GM12874 (cell line): ENCODE data around the gene SLFNL1.

ENCODE experiments used
- TF ChIP-seq, protein P1 (sequence below): IDR thresholded peaks from 2 replicates; pipeline ENCODE4 v1.5.1; 2011; ENCODE audit warnings: low read depth, mild to moderate bottlenecking, control low read depth, low read length, moderate library complexity; ENCODE audit not compliant: insufficient read depth

Gene SLFNL1

DNA sequence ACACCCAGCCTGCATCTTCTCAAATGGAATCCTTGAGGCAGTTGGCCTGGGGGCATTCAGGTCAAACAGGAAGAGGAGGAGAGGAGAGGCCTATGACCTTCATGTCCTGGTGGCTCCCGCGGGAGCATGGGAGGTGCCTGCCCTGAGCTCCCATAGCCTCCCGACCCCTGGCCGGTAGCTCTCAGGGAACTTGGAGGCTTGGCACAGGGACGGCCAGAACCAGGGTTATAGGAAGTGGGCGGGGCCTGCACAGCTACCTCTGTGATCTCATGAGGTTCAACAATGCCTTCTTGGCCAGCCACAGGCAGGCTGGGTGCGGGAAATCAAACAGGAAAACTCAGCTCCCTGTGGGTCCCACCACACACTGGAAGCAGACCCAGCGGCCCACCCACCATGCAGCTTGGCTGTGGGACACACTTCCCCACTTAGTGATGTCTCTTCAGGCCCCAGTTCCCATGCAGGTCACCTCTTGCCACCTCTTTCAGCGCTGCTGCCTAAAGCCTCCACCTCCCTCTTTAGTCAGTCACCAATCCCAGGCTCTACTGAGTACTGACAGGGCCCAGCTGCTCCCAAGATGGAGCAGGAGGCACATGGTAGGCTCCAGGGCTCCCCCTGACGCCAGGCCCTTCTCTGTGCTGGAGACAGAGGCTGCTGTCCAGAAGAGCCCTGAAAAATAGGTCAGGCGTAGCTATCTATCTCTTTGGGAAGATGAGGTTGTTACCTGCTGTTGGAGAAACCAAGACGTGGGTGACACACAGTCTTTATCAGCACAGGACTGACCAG lies at the start of gene SLFNL1:
Gene SLFNL1 (minus strand): TSS at position 200 of the 783 bp plus-strand sequence. CDS start 1,065 bp downstream, outside the sequence.
- TF ChIP-seq, protein P1, sequence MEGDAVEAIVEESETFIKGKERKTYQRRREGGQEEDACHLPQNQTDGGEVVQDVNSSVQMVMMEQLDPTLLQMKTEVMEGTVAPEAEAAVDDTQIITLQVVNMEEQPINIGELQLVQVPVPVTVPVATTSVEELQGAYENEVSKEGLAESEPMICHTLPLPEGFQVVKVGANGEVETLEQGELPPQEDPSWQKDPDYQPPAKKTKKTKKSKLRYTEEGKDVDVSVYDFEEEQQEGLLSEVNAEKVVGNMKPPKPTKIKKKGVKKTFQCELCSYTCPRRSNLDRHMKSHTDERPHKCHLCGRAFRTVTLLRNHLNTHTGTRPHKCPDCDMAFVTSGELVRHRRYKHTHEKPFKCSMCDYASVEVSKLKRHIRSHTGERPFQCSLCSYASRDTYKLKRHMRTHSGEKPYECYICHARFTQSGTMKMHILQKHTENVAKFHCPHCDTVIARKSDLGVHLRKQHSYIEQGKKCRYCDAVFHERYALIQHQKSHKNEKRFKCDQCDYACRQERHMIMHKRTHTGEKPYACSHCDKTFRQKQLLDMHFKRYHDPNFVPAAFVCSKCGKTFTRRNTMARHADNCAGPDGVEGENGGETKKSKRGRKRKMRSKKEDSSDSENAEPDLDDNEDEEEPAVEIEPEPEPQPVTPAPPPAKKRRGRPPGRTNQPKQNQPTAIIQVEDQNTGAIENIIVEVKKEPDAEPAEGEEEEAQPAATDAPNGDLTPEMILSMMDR = no peak

GRCh38 chr1:41056907-41057306 lies 35.4 kb upstream of the SLFNL1 start:
- TF ChIP-seq, protein P1 = no peak

GRCh38 chr1:41053316-41053715 lies 31.8 kb upstream of the SLFNL1 start:
- TF ChIP-seq, protein P1 = no peak

GRCh38 chr1:41051022-41051421 lies 29.5 kb upstream of the SLFNL1 start:
- TF ChIP-seq, protein P1 = no peak

- TF ChIP-seq, protein P1 = no peak
Observed at GRCh38 chr1:41048540-41048939, 27.0 kb upstream of the SLFNL1 start.

DNA sequence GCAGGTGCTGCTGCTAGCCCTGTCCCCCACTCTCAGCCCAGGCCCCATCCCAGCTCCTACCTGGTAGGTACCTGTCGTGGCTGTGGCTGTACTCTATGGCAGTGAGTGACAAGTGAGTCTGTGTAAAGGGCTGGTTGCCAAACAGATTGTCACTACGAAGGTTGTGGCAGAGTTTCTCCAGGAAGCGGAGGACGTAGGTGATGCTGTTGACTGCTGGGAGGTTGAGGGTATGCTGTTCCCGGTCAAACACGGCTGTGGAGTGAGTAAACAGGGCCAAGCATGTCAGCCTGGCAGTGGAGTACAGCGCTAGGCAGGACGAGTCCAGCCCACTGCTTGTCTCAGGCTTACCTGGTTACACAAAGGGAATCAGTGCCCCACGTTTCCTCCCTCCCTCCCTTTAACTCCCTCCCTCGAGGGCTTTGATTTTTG lies 24.8 kb upstream of the SLFNL1 start:
- TF ChIP-seq, protein P1 = no peak

DNA sequence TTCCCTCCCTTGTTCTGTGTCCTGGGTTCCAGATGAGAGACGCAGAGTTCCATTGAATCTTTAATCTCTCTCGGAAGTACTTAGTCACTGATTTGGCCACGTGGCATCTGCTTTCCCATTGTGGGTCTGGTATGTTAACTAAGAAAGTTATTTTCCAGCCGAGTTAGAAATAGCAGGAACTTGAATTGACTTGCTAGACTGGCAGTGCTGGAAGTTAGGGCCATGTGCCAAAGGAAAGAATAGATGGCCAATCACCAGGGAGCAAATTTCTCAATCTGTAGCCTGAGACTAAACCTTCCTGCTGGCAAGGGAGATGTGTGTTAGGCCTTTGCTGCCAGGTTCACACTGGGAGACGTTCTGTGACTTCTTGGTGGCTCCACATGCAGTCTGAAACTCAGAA lies 24.2 kb upstream of the SLFNL1 start:
- TF ChIP-seq, protein P1 = no peak
